ENCODE data around the gene CYP3A5.
"Not testable (repeated sequence)": the region's sequence is repeated elsewhere in the genome, so short reads cannot be mapped to it uniquely, and the experiment has no call there.

Gene CYP3A5

DNA sequence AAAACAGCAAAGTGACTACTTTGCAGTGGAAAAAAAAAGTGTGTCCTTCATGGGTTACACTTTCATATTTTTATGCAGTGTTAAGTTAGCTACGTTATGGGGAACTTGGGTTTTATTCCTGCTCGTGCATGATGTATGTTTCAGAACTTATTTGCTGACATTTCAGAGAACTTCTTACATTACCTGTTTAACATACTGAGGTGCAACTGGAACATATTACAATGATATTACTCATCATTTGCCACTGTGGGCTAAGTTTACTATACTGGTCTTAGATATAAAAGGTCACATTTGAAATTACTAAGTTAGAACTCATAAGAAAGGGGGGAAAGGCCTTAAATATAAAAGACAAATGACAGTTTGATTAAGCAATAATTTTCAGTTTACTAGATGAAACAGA lies 42.4 kb downstream of the CYP3A5 start:
- not testable (repeated sequence) for DNase-seq

DNA sequence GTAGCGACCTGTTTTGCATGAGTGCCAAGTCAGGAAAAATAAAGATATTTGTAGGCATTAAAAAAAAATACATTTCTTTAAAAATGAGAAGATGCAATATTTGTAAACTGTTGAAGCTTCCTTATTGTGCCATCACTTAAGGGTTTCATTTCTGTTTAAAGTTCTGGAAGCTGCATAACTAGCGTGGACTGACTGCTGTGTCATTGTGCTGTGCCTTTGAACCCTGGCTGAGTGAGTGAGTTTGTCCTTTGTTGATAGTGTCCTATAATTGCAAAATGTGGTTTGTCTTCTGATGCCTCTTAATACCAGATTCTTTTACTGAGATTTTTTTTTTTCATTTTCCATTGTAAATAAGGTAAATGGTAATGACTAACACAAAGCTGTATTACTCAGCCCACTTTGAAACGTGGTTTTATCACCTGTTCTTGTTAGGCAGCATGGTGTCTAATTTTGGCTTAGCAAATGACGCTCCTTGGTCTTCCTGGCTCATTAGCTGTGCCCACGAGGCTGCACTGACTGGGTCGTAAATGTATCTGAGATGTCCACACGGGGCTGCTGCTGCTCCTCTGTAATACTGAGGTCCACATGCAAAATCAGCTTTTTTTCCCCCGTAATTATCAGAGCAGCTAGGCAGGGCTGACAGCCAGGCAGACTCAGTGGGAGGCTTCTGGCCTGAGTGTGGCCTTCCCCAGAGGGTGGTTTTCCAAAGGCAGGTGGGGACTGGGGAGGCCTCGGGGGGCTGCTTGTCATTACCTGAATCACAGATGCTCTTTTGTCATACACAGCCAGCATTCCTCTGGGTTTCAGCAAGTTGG lies 48.3 kb downstream of the CYP3A5 start:
- no peak for DNase-seq

DNA sequence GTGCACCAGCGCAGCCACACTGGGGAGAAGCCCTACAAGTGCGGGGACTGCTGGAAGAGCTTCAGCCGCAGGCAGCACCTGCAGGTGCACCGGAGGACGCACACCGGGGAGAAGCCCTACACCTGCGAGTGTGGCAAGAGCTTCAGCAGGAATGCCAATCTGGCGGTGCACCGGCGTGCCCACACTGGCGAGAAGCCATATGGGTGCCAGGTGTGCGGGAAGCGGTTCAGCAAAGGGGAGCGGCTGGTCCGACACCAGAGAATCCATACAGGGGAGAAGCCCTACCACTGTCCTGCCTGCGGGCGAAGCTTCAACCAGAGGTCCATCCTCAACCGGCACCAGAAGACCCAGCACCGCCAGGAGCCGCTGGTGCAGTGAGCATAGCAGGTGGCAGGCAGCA lies 50.2 kb downstream of the CYP3A5 start:
- no peak for DNase-seq

DNA sequence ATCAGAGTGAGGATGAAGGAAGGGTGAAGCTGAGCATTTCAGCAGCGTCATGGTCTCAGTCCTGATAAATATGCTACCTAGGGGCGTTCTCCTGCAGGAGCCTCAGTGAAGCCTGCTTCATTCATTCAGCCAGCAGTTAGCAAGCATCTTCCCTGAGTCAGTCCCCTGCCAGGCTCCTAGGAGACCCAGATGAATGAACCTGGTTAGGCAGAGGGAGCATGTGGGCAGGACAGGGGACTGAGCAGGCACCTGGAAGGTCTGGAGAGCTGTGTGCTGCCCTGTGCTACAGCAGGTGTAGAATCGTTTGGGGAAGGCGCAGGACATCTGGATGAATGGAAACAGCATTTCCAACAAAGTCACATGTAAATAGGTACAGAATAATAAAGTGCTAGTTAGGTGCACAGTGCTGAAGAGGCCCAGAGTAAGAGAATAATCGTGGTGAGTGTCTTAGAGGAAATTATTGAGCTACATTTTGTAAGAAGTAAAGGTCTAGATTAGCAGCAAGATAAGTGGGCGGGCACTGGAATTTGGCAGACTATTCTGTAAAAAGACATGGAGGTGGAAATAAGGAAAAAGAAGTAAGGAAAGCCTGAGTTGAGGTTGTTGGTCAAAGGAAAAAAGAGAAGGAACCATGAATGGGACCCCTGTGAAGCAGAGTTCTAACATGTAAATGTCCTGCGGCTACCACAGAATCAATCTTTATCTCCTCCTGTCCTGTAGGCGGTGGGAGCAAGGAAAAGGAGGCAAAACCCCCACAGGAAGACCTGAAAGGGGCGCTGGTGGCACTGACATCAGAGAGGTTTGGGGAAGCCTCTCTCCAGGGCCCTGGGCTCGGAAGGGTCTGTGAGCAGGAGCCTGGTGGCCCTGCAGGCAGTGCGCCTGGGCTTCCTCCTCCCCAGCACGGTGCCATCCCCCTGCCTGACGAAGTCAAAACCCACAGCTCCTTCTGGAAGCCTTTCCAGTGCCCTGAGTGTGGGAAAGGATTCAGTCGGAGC lies 51.0 kb downstream of the CYP3A5 start:
- DNase-seq = no peak

DNA sequence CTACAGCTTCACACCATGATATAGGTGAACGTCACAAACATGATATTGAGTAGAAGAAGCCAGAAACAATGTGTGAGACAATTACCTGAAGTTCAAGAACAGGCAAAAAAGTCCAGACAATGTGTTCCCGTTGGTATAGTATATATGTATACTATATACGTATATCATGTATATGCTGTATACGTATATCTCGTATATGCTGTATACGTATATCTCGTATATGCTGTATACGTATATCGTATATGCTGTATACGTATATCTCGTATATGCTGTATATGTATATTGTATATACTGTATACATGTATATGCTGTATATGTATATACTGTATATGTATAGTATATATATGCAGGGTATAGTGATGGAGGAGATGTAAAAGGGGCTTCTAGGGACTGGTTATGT lies 52.3 kb downstream of the CYP3A5 start:
- no peak for DNase-seq

DNA sequence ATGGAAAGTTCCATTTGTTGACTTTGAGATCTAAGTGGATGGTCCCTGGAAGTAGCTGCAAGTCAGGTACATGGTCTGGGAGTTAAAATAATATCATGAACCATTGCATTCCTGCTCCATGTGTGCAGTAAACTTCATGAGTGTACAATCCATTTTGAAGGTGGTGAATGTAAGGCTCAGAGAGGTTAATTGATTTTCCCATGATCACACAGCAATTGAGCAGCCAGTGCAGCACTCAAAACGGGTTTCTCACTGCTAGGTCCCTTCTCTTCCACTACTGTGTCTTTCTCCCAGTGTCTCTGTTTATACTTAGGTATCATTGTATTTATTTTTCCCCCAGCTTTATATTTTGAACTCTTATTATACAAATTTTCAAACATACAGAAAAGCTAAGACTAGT lies 53.1 kb downstream of the CYP3A5 start:
- DNase-seq = no peak

DNA sequence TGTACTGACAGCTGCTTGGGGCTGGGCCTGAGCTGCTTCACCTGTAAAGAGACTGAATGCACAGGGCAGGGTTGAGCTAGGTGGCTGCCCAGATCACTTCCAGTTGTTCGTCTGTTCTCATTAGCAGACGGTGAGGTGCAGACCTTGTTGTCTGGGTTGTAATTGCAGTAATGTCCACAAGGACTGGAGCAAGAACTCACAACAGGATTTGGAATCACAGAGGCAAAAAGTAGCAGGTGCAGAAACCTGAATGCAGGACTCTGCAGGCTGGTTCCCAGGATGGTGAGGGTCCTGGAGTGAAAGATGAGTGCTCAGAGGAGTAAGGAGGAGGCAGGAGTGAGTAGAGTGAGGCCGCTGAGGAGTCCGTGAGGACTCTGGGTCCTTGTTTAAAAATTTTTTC lies 53.8 kb downstream of the CYP3A5 start:
- DNase-seq = no peak

DNA sequence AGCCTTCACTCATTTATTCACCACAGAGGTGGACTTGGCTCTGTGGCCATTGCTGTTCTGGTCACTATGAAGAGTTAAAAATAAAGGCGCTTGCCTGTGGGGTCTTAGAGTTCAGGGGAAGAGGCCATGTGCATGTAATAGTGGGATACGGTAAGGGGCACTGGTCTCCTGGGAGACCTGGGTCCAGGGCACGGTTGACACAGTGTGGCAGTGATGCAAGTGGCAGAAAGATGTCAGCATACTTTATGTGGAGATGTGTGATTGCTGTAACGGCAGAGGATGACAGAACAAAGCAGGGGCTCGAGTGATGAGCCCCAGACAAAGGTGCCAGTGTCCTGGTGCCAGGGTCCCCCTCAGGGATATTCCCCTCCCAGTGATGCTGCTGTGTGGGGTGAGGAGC lies 54.5 kb downstream of the CYP3A5 start:
- no peak for DNase-seq

DNA sequence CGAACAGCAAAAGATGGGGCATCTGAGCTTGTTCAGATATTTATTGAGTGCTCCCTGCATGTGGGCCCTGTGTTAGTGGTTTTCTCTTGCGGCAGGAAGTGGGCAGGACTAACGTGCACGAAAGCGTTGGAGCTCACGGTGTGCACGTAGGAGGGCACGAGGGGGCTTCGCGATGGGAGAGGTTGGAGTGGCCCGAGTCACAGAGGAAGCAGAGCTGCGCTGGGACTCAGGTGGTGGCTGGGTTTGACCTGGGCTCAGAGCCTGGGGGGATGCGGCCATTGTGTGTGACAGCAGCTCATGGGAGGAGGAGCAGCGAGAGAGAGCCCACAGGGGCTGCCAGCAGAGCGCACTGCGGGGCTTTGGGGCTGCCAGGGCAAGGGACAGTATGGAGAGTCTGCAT lies 55.3 kb downstream of the CYP3A5 start:
- DNase-seq = no peak

DNA sequence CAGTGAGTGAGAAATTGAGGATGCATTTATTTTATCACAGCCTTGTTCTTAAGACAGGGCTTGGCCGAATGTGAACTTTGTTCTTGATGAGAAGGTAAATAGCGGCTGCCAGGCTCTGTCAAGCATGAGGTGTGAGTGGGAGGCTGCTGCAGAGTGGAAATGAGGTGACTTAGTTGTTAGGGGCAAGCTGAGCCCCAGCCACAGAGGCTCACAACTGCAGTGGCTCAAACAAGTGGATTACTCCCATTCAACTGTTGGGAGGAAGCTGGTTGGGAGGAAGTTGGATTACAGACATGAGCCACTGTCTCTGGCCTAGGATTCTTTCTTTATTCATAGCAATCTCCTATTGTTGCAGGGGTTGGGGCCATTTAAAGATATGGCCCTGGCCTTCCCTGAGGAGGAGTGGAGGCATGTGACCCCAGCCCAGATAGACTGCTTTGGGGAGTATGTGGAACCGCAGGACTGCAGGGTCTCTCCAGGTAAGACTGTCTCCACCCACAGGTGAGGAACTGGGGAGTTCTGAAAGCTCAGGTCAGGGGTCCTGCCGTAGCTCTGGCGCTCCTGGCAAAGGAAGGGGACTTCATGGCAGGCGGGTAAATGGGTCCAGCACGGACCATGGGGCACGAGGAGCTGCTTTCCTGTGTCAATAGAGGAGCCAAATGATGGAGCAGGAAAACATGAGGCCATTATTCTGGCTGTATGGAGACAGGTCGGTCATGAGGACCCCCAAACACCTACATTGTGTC lies 55.9 kb downstream of the CYP3A5 start:
- DNase-seq = no peak

DNA sequence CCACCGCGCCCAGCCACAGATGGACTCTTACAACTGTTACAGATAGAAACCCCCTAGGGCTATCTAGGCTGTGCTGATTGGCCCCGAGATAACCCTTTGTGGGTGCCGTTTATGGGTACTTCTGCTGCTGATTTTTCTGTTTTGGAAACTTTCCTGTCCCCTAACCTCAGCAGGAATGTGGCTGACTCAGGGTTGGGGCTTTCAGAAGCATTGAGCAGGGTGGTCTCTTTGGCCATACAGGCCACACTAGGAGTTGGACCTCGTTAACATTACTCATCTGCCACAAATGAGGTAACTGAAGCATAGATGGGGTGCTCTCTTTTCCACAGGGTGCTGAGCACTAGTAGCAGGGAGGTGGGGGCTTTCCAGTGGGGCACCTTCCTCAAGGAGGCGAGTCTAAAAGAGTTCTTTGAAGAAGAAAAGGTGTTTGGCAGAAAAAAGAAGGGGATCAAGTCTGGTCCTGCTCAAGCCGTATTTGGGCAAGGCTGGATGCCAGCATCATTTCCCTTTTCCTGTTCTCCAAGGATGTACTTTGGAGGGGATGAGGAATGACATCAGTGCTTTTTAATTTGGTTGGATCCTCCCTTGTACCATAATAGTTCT lies 56.6 kb downstream of the CYP3A5 start:
- no peak for DNase-seq

DNA sequence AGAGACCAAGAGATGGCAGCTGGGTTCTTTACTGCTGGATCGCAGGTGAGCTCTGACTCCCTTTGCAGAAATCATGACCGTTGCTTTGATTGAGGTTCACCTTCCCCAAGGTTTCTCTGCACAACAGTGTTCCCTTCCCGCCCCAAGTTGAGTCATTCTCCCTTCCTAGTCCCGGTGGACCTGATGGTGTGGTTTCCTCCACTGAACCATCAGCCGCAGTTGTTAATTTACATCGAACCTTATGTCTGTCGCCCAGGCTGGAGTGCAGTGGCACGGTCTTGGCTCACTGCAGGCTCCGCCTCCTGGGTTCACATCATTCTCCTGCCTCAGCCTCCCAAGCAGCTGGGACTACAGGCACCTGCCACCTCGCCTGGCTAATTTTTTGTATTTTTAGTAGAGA lies 57.2 kb downstream of the CYP3A5 start:
- no peak for DNase-seq

DNA sequence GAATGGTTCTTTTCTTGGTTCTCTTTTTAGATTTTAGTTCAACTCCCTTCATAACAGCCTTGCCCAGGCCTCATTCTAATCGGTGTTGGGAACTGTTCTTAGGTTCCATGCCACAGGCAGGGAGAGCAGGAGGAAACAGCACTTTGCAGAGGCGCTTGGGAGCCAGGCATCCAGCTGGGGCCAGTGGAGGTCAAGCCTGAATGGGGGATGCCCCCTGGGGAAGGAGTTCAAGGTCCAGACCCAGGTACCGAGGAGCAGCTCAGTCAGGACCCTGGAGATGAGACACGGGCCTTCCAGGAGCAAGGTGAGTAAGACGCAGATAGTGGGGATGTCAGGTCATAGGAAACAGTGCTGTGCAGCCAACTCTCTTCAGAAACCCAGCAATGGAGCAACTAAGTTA lies 58.5 kb downstream of the CYP3A5 start:
- DNase-seq = no peak

DNA sequence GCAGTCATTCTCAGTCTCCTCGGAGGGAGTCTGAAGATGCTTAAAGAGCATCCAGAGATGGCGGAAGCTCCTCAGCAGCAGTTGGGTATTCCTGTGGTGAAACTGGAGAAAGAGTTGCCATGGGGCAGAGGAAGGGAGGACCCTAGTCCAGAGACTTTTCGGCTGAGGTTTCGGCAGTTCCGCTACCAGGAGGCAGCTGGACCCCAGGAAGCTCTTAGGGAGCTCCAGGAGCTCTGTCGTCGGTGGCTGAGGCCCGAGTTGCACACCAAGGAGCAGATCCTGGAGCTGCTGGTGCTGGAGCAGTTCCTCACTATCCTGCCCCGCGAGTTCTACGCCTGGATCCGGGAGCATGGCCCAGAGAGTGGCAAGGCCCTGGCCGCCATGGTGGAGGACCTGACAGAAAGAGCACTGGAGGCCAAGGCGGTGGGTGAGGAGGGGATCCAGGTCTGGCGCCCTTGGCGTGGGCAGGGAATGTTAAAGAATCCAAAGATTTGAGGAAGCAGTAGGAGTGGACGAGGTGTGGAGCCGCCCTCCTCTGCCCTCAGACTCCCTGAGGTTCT lies 60.1 kb downstream of the CYP3A5 start:
- DNase-seq = no peak

DNA sequence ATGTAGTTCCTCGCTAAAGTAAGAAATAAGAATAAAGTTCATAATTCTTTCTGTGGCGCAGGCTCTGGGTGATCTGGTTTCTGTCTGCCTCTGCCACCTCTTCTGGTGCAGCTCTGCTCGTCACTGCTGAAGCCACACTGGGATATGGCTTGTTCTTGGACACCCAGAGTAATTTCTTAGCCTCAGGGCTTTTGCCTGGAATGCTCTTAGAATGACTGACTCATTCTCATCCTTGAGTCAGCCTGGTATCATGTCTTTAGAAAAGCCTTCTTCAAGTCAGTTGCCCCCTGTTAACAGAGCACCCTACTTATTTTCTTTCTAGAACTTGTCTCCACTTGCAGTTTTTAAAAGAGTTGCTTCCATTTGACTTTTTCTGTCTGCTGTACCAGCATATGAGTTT lies 61.1 kb downstream of the CYP3A5 start:
- DNase-seq = peak in 1 of 2 experiments; percentile 59

DNA sequence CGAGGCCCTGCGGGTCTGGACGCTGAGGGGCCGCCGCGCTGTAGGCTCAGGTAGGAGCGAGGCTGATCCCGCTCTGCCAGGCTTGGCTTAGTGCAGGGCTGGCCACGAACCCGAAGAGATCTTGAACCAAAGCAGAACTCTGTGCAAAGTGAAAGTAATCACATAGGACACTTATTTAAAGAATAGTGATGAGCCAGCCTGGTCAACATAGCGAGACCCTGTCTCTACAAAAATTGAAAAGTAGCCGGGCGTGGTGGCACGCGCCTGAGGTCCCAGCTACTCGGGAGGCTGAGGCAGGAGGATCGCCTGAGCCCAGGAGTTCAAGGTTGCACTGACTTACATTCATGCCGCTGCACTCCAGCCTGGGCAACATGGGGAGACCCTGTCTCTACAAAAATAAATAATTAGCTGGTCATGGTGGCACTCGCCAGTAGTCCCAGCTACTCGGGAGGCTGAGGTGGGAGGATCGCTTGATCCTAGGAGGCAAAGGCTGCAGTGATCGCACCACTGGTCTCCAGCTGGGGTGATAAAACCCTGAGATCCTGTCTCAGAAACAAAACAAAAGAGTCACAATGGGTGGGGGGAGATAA lies 62.5 kb downstream of the CYP3A5 start:
- DNase-seq = no peak

DNA sequence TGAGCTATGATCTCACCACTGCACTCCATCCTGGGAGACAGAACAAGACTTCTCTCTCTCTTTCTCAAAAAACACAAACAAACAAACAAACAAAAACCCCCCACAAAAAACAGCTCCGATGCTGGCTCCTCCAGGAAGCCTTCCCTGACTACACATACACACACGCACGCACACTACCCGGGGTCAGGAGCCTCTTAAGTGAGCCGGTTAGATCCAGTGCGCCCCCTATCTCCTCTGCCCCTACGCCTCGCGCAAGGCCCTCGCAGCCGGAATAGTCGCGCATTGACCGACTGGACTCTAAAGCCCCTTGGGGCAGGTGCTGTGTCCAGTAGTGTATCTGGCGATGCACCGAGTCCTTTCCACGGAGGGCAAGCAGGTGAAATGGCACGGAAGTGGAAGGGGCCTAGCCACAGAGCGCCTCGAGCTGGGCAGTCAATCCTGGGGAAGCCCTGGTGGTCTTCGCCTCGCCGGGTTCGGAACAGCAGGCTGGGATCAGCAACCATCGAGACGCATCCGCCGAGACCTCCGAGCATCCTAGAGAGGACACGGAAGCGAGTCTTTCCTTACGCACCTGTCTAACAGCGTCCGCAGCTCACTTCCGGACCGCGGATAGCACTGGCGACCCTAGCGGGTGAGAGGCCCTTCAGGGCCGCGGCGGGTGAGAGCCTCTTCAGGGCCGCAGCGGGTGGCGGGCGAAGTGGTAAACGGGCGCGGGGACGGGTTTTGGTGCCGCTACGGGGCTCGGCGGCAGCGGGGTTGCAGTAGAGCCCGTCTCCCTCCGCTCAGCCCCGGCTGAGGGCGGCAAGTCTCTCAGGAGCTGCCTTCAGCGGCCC lies 63.2 kb downstream of the CYP3A5 start, which contains the start of gene ZSCAN25:
ZSCAN25 (plus strand) TSS at position 588 of the 833 bp plus-strand sequence. CDS start 2,661 bp downstream, outside the sequence.
- DNase-seq = peak; percentile 88 to 89

DNA sequence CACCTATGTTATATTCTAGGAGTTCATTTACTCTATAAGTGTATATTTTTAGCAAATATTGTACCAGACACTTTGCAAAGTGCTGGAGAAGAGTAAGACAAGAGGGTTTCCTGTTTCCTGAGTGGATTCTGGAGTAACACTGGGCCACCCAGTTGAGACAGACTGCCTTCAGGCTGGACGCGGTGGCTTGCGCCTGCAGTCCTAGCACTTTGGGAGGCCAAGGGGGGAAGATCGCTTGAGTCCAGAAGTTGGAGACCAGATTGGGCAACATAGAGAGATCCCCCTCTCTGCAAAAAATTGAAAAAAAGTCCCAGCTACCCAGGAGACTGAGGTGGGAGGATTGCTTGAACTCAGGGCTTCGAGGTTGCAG lies 63.8 kb downstream of the CYP3A5 start:
- no peak for DNase-seq

DNA sequence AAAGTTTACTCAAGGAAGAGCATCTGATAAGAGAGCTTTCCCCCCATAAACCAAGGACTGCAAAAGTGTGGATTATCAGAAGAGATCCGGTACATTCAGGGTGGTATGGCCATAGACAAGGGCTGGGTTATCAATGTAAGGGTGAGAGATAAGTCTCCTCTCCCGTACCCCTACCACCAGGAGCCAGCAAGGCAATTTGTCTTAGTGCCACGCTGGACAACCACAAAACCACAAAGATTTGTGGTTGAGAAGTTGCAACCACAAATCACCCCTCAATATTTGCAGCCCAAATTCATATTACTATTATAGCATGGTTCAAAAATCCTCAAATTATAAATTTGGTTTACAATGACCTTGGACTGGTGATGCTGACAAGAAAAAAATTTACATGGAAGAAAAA lies 65.3 kb downstream of the CYP3A5 start:
- no peak for DNase-seq

DNA sequence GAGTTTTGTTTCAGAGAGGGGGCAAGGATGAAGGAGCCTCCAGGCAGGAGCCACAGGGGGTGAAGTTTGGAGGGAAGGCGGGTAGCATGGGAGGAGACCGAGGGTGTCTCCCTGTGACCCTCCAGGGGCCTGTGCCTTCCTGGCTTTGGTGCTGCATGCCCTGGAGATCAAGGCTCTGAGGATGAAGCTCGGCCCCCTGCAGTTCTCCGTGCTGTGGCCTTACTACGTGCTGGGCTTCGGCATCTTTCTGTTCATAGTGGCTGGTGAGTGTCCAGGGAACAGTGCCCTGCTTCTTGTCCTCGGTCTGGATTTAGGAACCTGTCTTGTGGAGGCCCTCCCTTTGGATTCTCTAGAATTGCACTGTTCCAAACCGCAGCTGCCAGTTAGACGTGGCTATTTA lies 72.2 kb downstream of the CYP3A5 start:
- DNase-seq = no peak

DNA sequence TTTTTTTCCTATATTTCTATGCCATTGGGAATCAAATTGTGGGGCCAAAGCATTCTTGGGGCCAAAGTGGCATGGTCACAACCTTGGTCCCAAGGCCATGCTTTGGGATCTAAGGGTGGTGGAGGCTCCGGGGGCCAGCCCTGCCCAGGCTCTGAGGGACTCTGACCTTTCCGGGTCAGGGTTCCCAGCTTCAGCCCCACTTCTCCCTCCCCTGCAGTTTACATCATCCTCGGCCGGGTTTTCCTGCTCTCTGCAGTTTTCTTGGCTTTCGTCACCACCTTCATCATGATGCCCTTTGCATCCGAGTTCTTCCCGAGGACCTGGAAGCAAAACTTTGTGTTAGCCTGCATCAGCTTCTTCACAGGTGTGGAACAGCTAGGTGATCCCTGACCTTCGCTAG lies 73.3 kb downstream of the CYP3A5 start:
- no peak for DNase-seq
